Panc1 (cell line): ENCODE measurements around the gene ZNF410.

Experiments
- SIN3A ChIP-seq: IDR thresholded peaks from 2 replicates; pipeline ENCODE4 v1.6.1; 2012; ENCODE audit warnings: low read depth, mild to moderate bottlenecking, low read length, moderate library complexity, borderline replicate concordance; ENCODE audit not compliant: insufficient read depth
- TF ChIP-seq, protein P1 (sequence below): fragments of 450-650 bp; IDR thresholded peaks from 2 replicates; pipeline ENCODE4 v1.5.1; 2017; ENCODE audit warnings: mild to moderate bottlenecking

DNA sequence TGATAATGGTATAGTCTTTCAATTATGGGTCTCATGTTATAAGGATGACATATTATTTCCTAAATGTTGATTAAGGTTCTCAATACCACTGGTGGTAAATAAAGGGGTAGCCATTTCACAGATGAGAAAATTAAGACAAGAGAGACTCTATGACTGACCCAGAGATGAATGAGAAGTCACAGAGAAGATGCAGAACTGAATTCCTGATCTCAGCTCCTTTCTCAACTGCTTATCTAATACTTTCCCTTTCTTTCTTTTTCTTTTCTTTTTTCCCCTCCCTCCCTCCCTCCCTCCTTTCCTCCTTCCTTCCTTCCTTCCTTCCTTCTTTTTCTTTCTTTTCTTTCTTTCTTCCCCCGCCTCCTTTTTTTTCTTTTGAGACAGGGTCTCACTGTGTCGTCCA is 43.4 kb upstream of the ZNF410 start:
- TF ChIP-seq, protein P1, sequence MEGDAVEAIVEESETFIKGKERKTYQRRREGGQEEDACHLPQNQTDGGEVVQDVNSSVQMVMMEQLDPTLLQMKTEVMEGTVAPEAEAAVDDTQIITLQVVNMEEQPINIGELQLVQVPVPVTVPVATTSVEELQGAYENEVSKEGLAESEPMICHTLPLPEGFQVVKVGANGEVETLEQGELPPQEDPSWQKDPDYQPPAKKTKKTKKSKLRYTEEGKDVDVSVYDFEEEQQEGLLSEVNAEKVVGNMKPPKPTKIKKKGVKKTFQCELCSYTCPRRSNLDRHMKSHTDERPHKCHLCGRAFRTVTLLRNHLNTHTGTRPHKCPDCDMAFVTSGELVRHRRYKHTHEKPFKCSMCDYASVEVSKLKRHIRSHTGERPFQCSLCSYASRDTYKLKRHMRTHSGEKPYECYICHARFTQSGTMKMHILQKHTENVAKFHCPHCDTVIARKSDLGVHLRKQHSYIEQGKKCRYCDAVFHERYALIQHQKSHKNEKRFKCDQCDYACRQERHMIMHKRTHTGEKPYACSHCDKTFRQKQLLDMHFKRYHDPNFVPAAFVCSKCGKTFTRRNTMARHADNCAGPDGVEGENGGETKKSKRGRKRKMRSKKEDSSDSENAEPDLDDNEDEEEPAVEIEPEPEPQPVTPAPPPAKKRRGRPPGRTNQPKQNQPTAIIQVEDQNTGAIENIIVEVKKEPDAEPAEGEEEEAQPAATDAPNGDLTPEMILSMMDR: no peak
- TF ChIP-seq SIN3A: no peak
